ENCODE measurements around the gene PRR29. TPM values are rescaled to one million over a fixed set of nuclear protein-coding genes. Genes with fewer than 3 reads are reported as not detected.

Gene PRR29
- total RNA-seq, 4 donors from 2014 or later, result 0.13 TPM; not detected in 3

- H3K36me3 ChIP-seq, result peaks cover 0 to 39% of the 10 kb centered on the region in 2 donors
- no peak for TF ChIP-seq POLR2A (IDR thresholded peaks at IDR 0.05)
- TF ChIP-seq CTCF (IDR thresholded peaks at IDR 0.05 in 4 of 5, conservative IDR thresholded peaks at IDR 0.05 in 1 of 5), result no peak
- H3K4me1 ChIP-seq, result peaks cover 55 to 56% of the 10 kb centered on the region in 2 donors
- peak within 1 kb of the TSS in 1 of 4 donors; percentile 9 for H3K4me3 ChIP-seq
- DNase-seq, result no peak
- no peaks in the 10 kb centered on the region for H3K9me3 ChIP-seq
- intact Hi-C loops (cut with DNase I; ENCODE audit: low total_unique reads) (no loop called here), in situ Hi-C loops (cut with MboI; ENCODE audit: low sequenced_read_pairs in 4 of 4) (no loop called here)
- H3K27me3 ChIP-seq, result no peaks in the 10 kb centered on the region
- no peak for ATAC-seq
- H3K27ac ChIP-seq, result peak within 1 kb of the TSS; percentile 98 to 100 (median 99)
Observed at GRCh38 chr17:63972796-63973195, 25.4 kb upstream of the PRR29 start, which contains the start of gene SCN4A. Gene SCN4A (minus strand): TSS chr17:63972918. CDS start chr17:63972841, 77 bp downstream.

- peak overlapping the region; percentile 98 to 100 (median 99) for H3K27ac ChIP-seq
- intact Hi-C loops (cut with DNase I; ENCODE audit: low total_unique reads), result no loop called here
- no peak for TF ChIP-seq POLR2A (IDR thresholded peaks at IDR 0.05)
- no peak for TF ChIP-seq CTCF (IDR thresholded peaks at IDR 0.05 in 4 of 5, conservative IDR thresholded peaks at IDR 0.05 in 1 of 5)
- H3K27me3 ChIP-seq, result no peaks in the 10 kb centered on the region
- peaks cover 57 to 58% of the 10 kb centered on the region in 2 donors for H3K4me1 ChIP-seq
- ATAC-seq (no peak), DNase-seq (no peak)
- peaks cover 0 to 35% of the 10 kb centered on the region in 2 donors for H3K36me3 ChIP-seq
- in situ Hi-C loops (cut with MboI; ENCODE audit: low sequenced_read_pairs in 4 of 4), result no loop called here
- no peaks in the 10 kb centered on the region for H3K9me3 ChIP-seq
- no peak overlapping the region for H3K4me3 ChIP-seq
Observed at GRCh38 chr17:63973247-63973646, 24.9 kb upstream of the PRR29 start.

GRCh38 chr17:63973930-63974593 is 24.1 kb upstream of the PRR29 start:
- Histone ChIP-seq H3K36me3 (peaks cover 0 to 28% of the 10 kb centered on the region in 2 donors), H3K27ac (peak overlapping the region; percentile 98 to 100 (median 99)), H3K4me1 (peaks cover 65 to 66% of the 10 kb centered on the region in 2 donors), H3K27me3 (no peaks in the 10 kb centered on the region), H3K9me3 (no peaks in the 10 kb centered on the region), H3K4me3 (peak overlapping the region in 1 of 4 donors; percentile 9)
- ATAC-seq (peak; percentile 77 to 79), DNase-seq (peak; percentile 92 to 97)
- intact Hi-C loops (cut with DNase I; ENCODE audit: low total_unique reads) (loop anchor here (1.0 kb wide), 1 partner anchor 14 kb away; no protein-coding TSS in a partner anchor), in situ Hi-C loops (cut with MboI; ENCODE audit: low sequenced_read_pairs in 4 of 4) (no loop called here)
- TF ChIP-seq CTCF (IDR thresholded peaks at IDR 0.05 in 4 of 5, conservative IDR thresholded peaks at IDR 0.05 in 1 of 5), result no peak
- TF ChIP-seq POLR2A (IDR thresholded peaks at IDR 0.05), result peak in 1 of 2 donors; percentile 9

GRCh38 chr17:63974594-63975192 is 23.5 kb upstream of the PRR29 start:
- intact Hi-C loops (cut with DNase I; ENCODE audit: low total_unique reads), result loop anchor here (1.0 kb wide), 1 partner anchor 14 kb away; no protein-coding TSS in a partner anchor
- TF ChIP-seq CTCF (IDR thresholded peaks at IDR 0.05 in 4 of 5, conservative IDR thresholded peaks at IDR 0.05 in 1 of 5), result no peak
- TF ChIP-seq POLR2A (IDR thresholded peaks at IDR 0.05), result peak; percentile 47 to 55
- ATAC-seq (peak; percentile 68 to 77), DNase-seq (peak; percentile 84 to 87)
- Histone ChIP-seq H3K27me3 (no peaks in the 10 kb centered on the region), H3K4me3 (no peak overlapping the region), H3K4me1 (peaks cover 72% of the 10 kb centered on the region in 2 donors), H3K36me3 (peaks cover 0 to 23% of the 10 kb centered on the region in 2 donors), H3K9me3 (no peaks in the 10 kb centered on the region), H3K27ac (peak overlapping the region; percentile 98 to 100 (median 99))
- in situ Hi-C loops (cut with MboI; ENCODE audit: low sequenced_read_pairs in 4 of 4), result no loop called here
